SK-N-SH (cell line): ENCODE results near the gene TTC7B.

ENCODE experiments used
- EP300 ChIP-seq, 2 experiments: IDR thresholded peaks; 2 replicates each; pipeline versions ENCODE4 v1.4.0 to v1.6.1; 2012; ENCODE audit warnings: borderline replicate concordance in 1 of 2, low read depth in 1 of 2, low read length in 1 of 2
- FOSL2 ChIP-seq: IDR thresholded peaks from 2 replicates; pipeline ENCODE4 v1.4.0; 2012; ENCODE audit warnings: low read depth, mild to moderate bottlenecking, moderate library complexity, borderline replicate concordance
- MAX ChIP-seq: IDR thresholded peaks from 2 replicates; pipeline ENCODE4 v1.4.0; 2012; ENCODE audit warnings: low read depth
- NRF1 ChIP-seq: IDR thresholded peaks from 2 replicates; pipeline ENCODE4 v1.6.1; 2012; ENCODE audit warnings: low read depth, mild to moderate bottlenecking, low read length
- POLR2AphosphoS5 ChIP-seq: IDR thresholded peaks from 2 replicates; pipeline ENCODE4 v1.6.1; 2012; ENCODE audit warnings: low read depth, low read length
- RAD21 ChIP-seq: IDR thresholded peaks from 2 replicates; pipeline ENCODE4 v1.6.1; 2012; ENCODE audit warnings: mild to moderate bottlenecking, low read length
- RCOR1 ChIP-seq: fragments of 150-350 bp; IDR thresholded peaks from 2 replicates; pipeline ENCODE4 v1.6.1; 2017; ENCODE audit warnings: antibody characterized with exemption, low read length
- RXRA ChIP-seq: IDR thresholded peaks from 2 replicates; pipeline ENCODE4 v1.4.0; 2012; ENCODE audit warnings: low read depth, mild to moderate bottlenecking, borderline replicate concordance
- SMC3 ChIP-seq: IDR thresholded peaks from 2 replicates; pipeline ENCODE4 v1.6.1; 2012; ENCODE audit warnings: low read depth, low read length, improper control_type of control experiment
- TAF1 ChIP-seq: IDR thresholded peaks from 2 replicates; pipeline ENCODE4 v1.6.1; 2012; ENCODE audit warnings: low read depth, mild to moderate bottlenecking, low read length, moderate library complexity, borderline replicate concordance
- USF1 ChIP-seq: IDR thresholded peaks from 2 replicates; pipeline ENCODE4 v1.4.0; 2012; ENCODE audit warnings: low read depth, borderline replicate concordance
- TF ChIP-seq, protein P1 (sequence below): fragments of 200-600 bp; sonication (generic); IDR thresholded peaks from 2 replicates; pipeline ENCODE4 v1.6.1; 2017; ENCODE audit warnings: antibody characterized with exemption, mild to moderate bottlenecking, moderate library complexity

- TF ChIP-seq TAF1 (no peak), POLR2AphosphoS5 (no peak), RXRA (no peak), USF1 (no peak), FOSL2 (no peak), RAD21 (no peak), SMC3 (no peak), RCOR1 (no peak), EP300 (IDR thresholded peaks at IDR 0.05; ENCODE audit: borderline replicate concordance in 1 of 2, low read depth in 1 of 2, low read length in 1 of 2) (no peak), MAX (no peak), NRF1 (no peak)
- TF ChIP-seq, protein P1, sequence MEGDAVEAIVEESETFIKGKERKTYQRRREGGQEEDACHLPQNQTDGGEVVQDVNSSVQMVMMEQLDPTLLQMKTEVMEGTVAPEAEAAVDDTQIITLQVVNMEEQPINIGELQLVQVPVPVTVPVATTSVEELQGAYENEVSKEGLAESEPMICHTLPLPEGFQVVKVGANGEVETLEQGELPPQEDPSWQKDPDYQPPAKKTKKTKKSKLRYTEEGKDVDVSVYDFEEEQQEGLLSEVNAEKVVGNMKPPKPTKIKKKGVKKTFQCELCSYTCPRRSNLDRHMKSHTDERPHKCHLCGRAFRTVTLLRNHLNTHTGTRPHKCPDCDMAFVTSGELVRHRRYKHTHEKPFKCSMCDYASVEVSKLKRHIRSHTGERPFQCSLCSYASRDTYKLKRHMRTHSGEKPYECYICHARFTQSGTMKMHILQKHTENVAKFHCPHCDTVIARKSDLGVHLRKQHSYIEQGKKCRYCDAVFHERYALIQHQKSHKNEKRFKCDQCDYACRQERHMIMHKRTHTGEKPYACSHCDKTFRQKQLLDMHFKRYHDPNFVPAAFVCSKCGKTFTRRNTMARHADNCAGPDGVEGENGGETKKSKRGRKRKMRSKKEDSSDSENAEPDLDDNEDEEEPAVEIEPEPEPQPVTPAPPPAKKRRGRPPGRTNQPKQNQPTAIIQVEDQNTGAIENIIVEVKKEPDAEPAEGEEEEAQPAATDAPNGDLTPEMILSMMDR: no peak
These were observed 294.2 kb downstream of the TTC7B start for GRCh38 chr14:90521930-90522483.
